ENCODE results near the gene DEPP1.

GRCh38 chr10:44958196-44958897 lies 20.3 kb downstream of the DEPP1 start:
- no peak for TF ChIP-seq CTCF (IDR thresholded peaks at IDR 0.05)
- TF ChIP-seq POLR2A (IDR thresholded peaks at IDR 0.05): no peak
